HepG2 (cell line): Measurements from ENCODE around the gene TK1. TPM values are rescaled to one million over a fixed set of nuclear protein-coding genes. Genes with fewer than 3 reads are reported as not detected.
A peak's percentile ranks its signal among the peaks of the same experiment; 100 is the strongest.

Experiments used
- ATAC-seq: fragments of 200-7000 bp; cut with Tn5 transposase; 3 replicates; pipeline ENCODE4 v1.9.1; 2020; ENCODE audit warnings: mild to moderate bottlenecking, moderate library complexity
- BruUV-seq: library from RNA; stranded (reverse); fragments of 400-500 nt; replicated peaks from 2 replicates; lab custom pipeline; 2021; lab: Mats Ljungman, UMichigan
- CTCF ChIA-PET: fragments of 300-600 bp; formaldehyde crosslinking; extraction: SDS; loops from one replicate; lab custom pipeline; 2021; ENCODE audit warnings: low total read pairs, inconsistent platforms, low intra/inter-chr PET ratio; lab: Yijun Ruan, JAX
- POLR2A ChIA-PET: fragments of 350-600 bp; sonication (Branson Sonifier 250); formaldehyde crosslinking; loops from one replicate; lab custom pipeline; 2020; ENCODE audit warnings: antibody characterized with exemption, inconsistent platforms; lab: Yijun Ruan, JAX
- DNase-seq: peaks from one replicate; pipeline ENCODE4 v3.0.0-alpha.2; 2015; ENCODE audit warnings: low spot score
- FAIRE-seq: peaks from 3 replicates; lab custom pipeline; 2011; peaks lifted over from hg19 to GRCh38; lab: Jason Lieb, UNC
- H2AFZ ChIP-seq: one replicate; pipeline ENCODE4 v1.6.1; 2011; ENCODE audit warnings: low read length, inconsistent platforms
- H3K27ac ChIP-seq: fragments of 300-600 bp; 3 replicates; pipeline ENCODE4 v1.8.0; 2011; ENCODE audit warnings: mixed run types, mild to moderate bottlenecking, mixed read lengths, low read length, inconsistent platforms; ENCODE audit not compliant: insufficient read depth; ENCODE audit errors: extremely low read length
- H3K27me3 ChIP-seq, 2 experiments: fragments of 200-600 bp in 1 of 2; 2 replicates in 1 of 2; 3 replicates in 1 of 2; pipeline versions ENCODE4 v1.6.0 to v1.8.0; 2011; ENCODE audit warnings: low read length in 2 of 2, mild to moderate bottlenecking in 2 of 2, moderate library complexity in 2 of 2, inconsistent platforms in 1 of 2; ENCODE audit not compliant: insufficient read depth in 2 of 2, control insufficient read depth in 1 of 2
- H3K36me3 ChIP-seq, 2 experiments: fragments of 200-600 bp in 1 of 2; replicated peaks in 1 of 2; 2 replicates in 1 of 2; 3 replicates in 1 of 2; pipeline versions ENCODE4 v1.5.1 to v1.8.0; 2011; ENCODE audit warnings: low read length in 2 of 2, inconsistent platforms in 1 of 2; ENCODE audit not compliant: insufficient read depth in 2 of 2, control insufficient read depth in 1 of 2
- H3K4me1 ChIP-seq: 2 replicates; pipeline ENCODE4 v1.5.1; 2012; ENCODE audit warnings: low read length, inconsistent platforms; ENCODE audit not compliant: insufficient read depth
- H3K4me2 ChIP-seq: 2 replicates; pipeline ENCODE4 v1.6.0; 2011; ENCODE audit warnings: low read depth, low read length, inconsistent platforms
- H3K4me3 ChIP-seq, 3 experiments: fragments of 200-600 bp in 1 of 3; sonication (generic), shearing (Covaris generic) in 1 of 3; replicated peaks in 1 of 3; 2 replicates each; pipeline ENCODE4 v1.5.1; 2011 to 2016; ENCODE audit warnings: low read length in 3 of 3, inconsistent platforms in 2 of 3, low read depth in 2 of 3, mild to moderate bottlenecking in 2 of 3, control low read depth in 1 of 3, mixed read lengths in 1 of 3; ENCODE audit not compliant: insufficient read depth in 1 of 3
- H3K79me2 ChIP-seq: one replicate; pipeline ENCODE4 v1.6.1; 2011; ENCODE audit warnings: low read length, inconsistent platforms; ENCODE audit not compliant: insufficient read depth
- H3K9ac ChIP-seq: 2 replicates; pipeline ENCODE4 v1.6.0; 2011; ENCODE audit warnings: mild to moderate bottlenecking, low read depth, low read length, inconsistent platforms; ENCODE audit not compliant: insufficient read depth
- H3K9me3 ChIP-seq: 2 replicates; pipeline ENCODE4 v1.5.1; 2012; ENCODE audit warnings: mild to moderate bottlenecking, low read length
- H4K20me1 ChIP-seq: 2 replicates; pipeline ENCODE4 v1.6.0; 2011; ENCODE audit warnings: inconsistent platforms, mild to moderate bottlenecking, low read length, moderate library complexity; ENCODE audit not compliant: insufficient read depth
- ARHGAP35 ChIP-seq: sonication (generic); formaldehyde crosslinking; IDR thresholded peaks from 2 replicates; pipeline ENCODE4 v1.9.0; 2022; ENCODE audit warnings: mild to moderate bottlenecking, inconsistent platforms, moderate library complexity, missing genetic modification reagents, borderline replicate concordance
- ERF ChIP-seq: IDR thresholded peaks from 2 replicates; pipeline ENCODE4 v1.6.1; 2018; ENCODE audit warnings: missing biosample characterization, missing genetic modification reagents
- HES4 ChIP-seq: sonication (generic); formaldehyde crosslinking; IDR thresholded peaks from 2 replicates; pipeline ENCODE4 v1.9.0; 2021; ENCODE audit warnings: mild to moderate bottlenecking, missing genetic modification reagents, borderline replicate concordance
- NFE2 ChIP-seq: sonication (generic); formaldehyde crosslinking; IDR thresholded peaks from 2 replicates; pipeline ENCODE4 v1.4.0; 2020; ENCODE audit warnings: missing genetic modification reagents
- NFYC ChIP-seq: IDR thresholded peaks from 2 replicates; pipeline ENCODE4 v1.6.1; 2016; ENCODE audit warnings: missing genetic modification reagents, missing compliant biosample characterization
- ZFP36L1 ChIP-seq: sonication (generic); formaldehyde crosslinking; IDR thresholded peaks from 2 replicates; pipeline ENCODE4 v1.8.0; 2022; ENCODE audit warnings: mild to moderate bottlenecking, missing genetic modification reagents, moderate library complexity
- ZNF33B ChIP-seq: sonication (generic); formaldehyde crosslinking; IDR thresholded peaks from 2 replicates; pipeline ENCODE4 v1.5.1; 2020; ENCODE audit warnings: mild to moderate bottlenecking, missing genetic modification reagents
- ZNF557 ChIP-seq: sonication (generic); formaldehyde crosslinking; IDR thresholded peaks from 2 replicates; pipeline ENCODE4 v1.4.0; 2020; ENCODE audit warnings: missing genetic modification reagents
- WGBS: methylation state at CpG from one replicate; pipeline ENCODE4 v1.1.6; 2017; ENCODE audit warnings: low lambda C conversion rate; 5-methylcytosine and 5-hydroxymethylcytosine counted together
- in situ Hi-C: cut with HindIII; loops from 2 replicates; pipeline ENCODE4 v1.10.0; 2017; ENCODE audit warnings: low pct_unique_long_range_greater_than_20kb; ENCODE audit not compliant: extremely low pct_ligation_motif_present
- intact Hi-C: fragments of 100-400 bp; cut with micrococcal nuclease; formaldehyde crosslinking; loops from one replicate; pipeline ENCODE4 v1.10.0; 2022; ENCODE audit not compliant: unreplicated experiment
- polyA plus RNA-seq, 8 experiments: library from polyadenylated mRNA; depleted of rRNA in 3 of 8; stranded (reverse) in 7 of 8; unstranded in 1 of 8; fragments of >200 nt; fragmentation: Illumina TruSeq in 4 of 8; extraction: Trizol in 4 of 8; gene quantifications; 2 replicates each; pipeline versions ENCODE4 v1.2.1 to v1.2.3, GENCODE V29; 2011 to 2016; ENCODE audit warnings: low read depth in 4 of 8, missing spikeins in 1 of 8, mixed read lengths in 1 of 8; ENCODE audit not compliant: insufficient read depth in 1 of 8
- total RNA-seq, 5 experiments: library from RNA; depleted of rRNA; stranded (reverse); fragments of >200 nt; fragmentation: Illumina TruSeq; extraction: Trizol; gene quantifications; 2 replicates each; pipeline ENCODE4 v1.2.3, GENCODE V29; 2016; ENCODE audit warnings: low read depth in 1 of 5
- TF ChIP-seq, protein P1 (sequence below): conservative IDR thresholded peaks from 2 replicates; pipeline ENCODE4 v1.6.1; 2018; ENCODE audit warnings: missing genetic modification reagents
- TF ChIP-seq, protein P2 (sequence below): sonication (generic); formaldehyde crosslinking; IDR thresholded peaks from 2 replicates; pipeline ENCODE4 v1.5.1; 2020; ENCODE audit warnings: mild to moderate bottlenecking, missing genetic modification reagents, moderate library complexity
- TF ChIP-seq, protein P3 (sequence below): sonication (generic); formaldehyde crosslinking; IDR thresholded peaks from 2 replicates; pipeline ENCODE4 v1.9.0; 2022; ENCODE audit warnings: low read depth, missing genetic modification reagents
- TF ChIP-seq, protein P4 (sequence below): IDR thresholded peaks from 2 replicates; pipeline ENCODE4 v1.6.1; 2016; ENCODE audit warnings: low read depth, borderline replicate concordance
- TF ChIP-seq, protein P5 (sequence below): sonication (generic); formaldehyde crosslinking; IDR thresholded peaks from 2 replicates; pipeline ENCODE4 v1.4.0; 2020; ENCODE audit warnings: mild to moderate bottlenecking, missing genetic modification reagents, borderline replicate concordance
- TF ChIP-seq, protein P6 (sequence below): sonication (generic); formaldehyde crosslinking; IDR thresholded peaks from 2 replicates; pipeline ENCODE4 v1.8.0; 2022; ENCODE audit warnings: missing genetic modification reagents, mild to moderate bottlenecking, borderline replicate concordance

TK1 gene
- total and polyA plus RNA-seq, 2 of the 13 experiments (the other 11 are each of a cell fraction or from before 2014, with no cell fraction given): 45.0 to 96.0 TPM

DNA sequence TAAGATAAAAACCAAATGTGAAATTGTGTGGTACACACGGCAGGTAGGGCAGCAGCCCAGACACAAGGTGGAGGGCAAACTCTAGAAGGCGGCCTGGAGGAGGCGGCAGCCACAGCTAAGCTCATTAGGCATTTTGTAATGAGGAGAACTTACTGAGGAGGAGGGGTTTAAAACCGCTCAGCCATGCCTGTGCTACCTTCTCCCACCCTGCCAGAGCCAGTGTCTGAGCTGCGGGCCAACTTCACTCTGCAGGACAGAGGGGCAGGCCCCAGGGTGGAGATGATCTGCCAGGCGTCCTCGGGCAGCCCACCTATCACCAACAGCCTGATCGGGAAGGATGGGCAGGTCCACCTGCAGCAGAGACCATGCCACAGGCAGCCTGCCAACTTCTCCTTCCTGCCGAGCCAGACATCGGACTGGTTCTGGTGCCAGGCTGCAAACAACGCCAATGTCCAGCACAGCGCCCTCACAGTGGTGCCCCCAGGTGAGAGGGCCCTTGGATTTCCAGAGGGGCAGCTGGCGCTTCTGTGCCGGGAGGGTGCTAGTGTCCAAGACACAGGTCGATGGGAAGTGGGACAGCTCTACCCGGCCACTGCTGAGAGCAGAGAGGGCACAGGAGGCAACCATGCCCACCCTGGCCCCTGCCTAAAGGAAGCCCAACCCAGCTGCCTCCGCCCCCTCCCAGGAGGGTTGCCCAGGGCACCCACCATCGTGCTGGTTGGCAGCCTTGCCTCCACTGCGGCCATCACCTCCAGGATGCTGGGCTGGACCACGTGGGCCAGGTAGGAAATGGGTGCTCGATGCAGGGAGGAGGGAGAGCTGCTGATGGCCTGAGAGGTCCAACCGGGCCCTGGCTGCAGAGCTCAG lies 22.7 kb downstream of the TK1 start:
- Histone ChIP-seq H4K20me1 (no peaks in the 10 kb centered on the region), H3K4me3 (no peak overlapping the region), H3K9me3 (no peaks in the 10 kb centered on the region), H3K27ac (no peak overlapping the region), H3K36me3 (no peaks in the 10 kb centered on the region), H3K27me3 (peaks cover 0 to 2% of the 10 kb centered on the region in 2 experiments; a peak in 1 of 5 replicates), H3K4me1 (peaks cover 75% of the 10 kb centered on the region), H3K9ac (no peak overlapping the region), H2AFZ (no peak overlapping the region), H3K4me2 (no peak overlapping the region), H3K79me2 (no peaks in the 10 kb centered on the region)
- 74% methylated on average over 17 of the region's 22 CpGs for WGBS
- no TSS peak for BruUV-seq
- intact Hi-C loops (no loop called here), in situ Hi-C loops (no loop called here)
- ATAC-seq (no peak), DNase-seq (no peak), FAIRE-seq (no peak)
- CTCF ChIA-PET: no interaction called here
- POLR2A ChIA-PET: interaction anchor here (1.5 kb wide), 1 partner anchor 23 kb away, joined by 4 read pairs; the partner anchor contains the start of genes AFMID and TK1
- TF ChIP-seq ZNF557 (CRISPR knock-in tag): no peak
- no peak for TF ChIP-seq NFE2 (CRISPR knock-in tag)
- TF ChIP-seq, protein P1, sequence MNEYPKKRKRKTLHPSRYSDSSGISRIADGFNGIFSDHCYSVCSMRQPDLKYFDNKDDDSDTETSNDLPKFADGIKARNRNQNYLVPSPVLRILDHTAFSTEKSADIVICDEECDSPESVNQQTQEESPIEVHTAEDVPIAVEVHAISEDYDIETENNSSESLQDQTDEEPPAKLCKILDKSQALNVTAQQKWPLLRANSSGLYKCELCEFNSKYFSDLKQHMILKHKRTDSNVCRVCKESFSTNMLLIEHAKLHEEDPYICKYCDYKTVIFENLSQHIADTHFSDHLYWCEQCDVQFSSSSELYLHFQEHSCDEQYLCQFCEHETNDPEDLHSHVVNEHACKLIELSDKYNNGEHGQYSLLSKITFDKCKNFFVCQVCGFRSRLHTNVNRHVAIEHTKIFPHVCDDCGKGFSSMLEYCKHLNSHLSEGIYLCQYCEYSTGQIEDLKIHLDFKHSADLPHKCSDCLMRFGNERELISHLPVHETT (CRISPR knock-in tag): no peak
- TF ChIP-seq, protein P2, sequence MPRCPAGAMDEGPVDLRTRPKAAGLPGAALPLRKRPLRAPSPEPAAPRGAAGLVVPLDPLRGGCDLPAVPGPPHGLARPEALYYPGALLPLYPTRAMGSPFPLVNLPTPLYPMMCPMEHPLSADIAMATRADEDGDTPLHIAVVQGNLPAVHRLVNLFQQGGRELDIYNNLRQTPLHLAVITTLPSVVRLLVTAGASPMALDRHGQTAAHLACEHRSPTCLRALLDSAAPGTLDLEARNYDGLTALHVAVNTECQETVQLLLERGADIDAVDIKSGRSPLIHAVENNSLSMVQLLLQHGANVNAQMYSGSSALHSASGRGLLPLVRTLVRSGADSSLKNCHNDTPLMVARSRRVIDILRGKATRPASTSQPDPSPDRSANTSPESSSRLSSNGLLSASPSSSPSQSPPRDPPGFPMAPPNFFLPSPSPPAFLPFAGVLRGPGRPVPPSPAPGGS (CRISPR knock-in tag): no peak
- TF ChIP-seq ERF: no peak
- TF ChIP-seq HES4 (CRISPR knock-in tag): no peak
- TF ChIP-seq, protein P3, sequence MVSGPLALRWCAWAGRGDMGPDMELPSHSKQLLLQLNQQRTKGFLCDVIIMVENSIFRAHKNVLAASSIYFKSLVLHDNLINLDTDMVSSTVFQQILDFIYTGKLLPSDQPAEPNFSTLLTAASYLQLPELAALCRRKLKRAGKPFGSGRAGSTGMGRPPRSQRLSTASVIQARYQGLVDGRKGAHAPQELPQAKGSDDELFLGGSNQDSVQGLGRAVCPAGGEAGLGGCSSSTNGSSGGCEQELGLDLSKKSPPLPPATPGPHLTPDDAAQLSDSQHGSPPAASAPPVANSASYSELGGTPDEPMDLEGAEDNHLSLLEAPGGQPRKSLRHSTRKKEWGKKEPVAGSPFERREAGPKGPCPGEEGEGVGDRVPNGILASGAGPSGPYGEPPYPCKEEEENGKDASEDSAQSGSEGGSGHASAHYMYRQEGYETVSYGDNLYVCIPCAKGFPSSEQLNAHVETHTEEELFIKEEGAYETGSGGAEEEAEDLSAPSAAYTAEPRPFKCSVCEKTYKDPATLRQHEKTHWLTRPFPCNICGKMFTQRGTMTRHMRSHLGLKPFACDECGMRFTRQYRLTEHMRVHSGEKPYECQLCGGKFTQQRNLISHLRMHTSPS: peak; percentile 20
- TF ChIP-seq, protein P4, sequence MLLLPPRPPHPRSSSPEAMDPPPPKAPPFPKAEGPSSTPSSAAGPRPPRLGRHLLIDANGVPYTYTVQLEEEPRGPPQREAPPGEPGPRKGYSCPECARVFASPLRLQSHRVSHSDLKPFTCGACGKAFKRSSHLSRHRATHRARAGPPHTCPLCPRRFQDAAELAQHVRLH (CRISPR knock-in tag): no peak
- TF ChIP-seq, protein P5, sequence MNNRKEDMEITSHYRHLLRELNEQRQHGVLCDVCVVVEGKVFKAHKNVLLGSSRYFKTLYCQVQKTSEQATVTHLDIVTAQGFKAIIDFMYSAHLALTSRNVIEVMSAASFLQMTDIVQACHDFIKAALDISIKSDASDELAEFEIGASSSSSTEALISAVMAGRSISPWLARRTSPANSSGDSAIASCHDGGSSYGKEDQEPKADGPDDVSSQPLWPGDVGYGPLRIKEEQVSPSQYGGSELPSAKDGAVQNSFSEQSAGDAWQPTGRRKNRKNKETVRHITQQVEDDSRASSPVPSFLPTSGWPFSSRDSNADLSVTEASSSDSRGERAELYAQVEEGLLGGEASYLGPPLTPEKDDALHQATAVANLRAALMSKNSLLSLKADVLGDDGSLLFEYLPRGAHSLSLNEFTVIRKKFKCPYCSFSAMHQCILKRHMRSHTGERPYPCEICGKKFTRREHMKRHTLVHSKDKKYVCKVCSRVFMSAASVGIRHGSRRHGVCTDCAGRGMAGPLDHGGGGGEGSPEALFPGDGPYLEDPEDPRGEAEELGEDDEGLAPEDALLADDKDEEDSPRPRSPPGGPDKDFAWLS: no peak
- TF ChIP-seq NFYC (CRISPR knock-in tag): no peak
- TF ChIP-seq, protein P6, sequence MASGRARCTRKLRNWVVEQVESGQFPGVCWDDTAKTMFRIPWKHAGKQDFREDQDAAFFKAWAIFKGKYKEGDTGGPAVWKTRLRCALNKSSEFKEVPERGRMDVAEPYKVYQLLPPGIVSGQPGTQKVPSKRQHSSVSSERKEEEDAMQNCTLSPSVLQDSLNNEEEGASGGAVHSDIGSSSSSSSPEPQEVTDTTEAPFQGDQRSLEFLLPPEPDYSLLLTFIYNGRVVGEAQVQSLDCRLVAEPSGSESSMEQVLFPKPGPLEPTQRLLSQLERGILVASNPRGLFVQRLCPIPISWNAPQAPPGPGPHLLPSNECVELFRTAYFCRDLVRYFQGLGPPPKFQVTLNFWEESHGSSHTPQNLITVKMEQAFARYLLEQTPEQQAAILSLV (CRISPR knock-in tag): no peak
- no peak for TF ChIP-seq ZNF33B (CRISPR knock-in tag)
- no peak for TF ChIP-seq ZFP36L1 (CRISPR knock-in tag)
- TF ChIP-seq ARHGAP35 (CRISPR knock-in tag): no peak
